Dedifferentiated amniotic fluid mesenchymal stem cell (primary cell): ENCODE results near the gene TECPR2.
A peak's percentile ranks its signal among the peaks of the same experiment; 100 is the strongest.

Source experiments
- DNase-seq: peaks from one replicate; pipeline ENCODE4 v3.0.0-alpha.2; 2016; ENCODE audit errors: extremely low spot score

TECPR2 gene

DNA sequence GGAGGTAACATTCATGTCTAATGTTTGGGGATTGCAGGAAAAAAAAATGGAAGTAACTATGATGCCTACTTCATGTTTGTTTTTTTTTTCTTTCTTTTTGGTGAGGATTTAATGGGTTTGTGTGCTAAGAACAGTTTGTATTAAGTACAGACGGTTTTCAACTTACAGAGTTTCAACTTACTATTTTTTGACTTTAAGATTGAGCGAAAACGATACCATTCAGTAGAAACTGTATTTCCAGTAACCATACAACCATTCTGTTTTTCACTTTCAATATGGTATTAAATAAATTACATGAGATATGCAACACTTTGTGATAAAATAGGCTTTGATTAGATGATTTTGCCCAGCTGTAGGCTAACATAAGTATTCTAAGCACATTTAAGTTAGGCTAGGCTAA is 10.4 kb downstream of the TECPR2 start:
- DNase-seq = no peak

GRCh38 chr14:102374264-102374663 is 11.5 kb downstream of the TECPR2 start:
- DNase-seq = no peak

DNA sequence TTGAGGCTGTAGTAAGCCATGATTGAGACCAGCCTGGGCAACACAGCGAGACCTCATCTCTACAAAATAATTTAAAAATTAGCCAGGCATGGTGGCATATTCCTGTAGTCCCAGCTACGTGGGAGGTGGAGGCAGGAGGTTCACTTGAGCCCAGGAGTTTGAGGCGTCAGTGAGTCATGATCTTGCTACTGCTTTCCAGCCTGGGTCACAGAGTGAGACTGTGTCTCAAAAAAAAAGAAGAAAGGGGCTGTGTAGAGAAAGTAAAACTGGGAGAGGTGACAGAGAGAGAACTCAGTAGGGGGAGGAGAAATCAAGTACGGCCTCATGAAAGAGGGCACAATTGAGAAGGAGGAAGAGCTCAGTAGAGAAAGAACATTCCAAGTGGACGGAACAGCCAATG is 12.4 kb downstream of the TECPR2 start:
- DNase-seq = no peak

DNA sequence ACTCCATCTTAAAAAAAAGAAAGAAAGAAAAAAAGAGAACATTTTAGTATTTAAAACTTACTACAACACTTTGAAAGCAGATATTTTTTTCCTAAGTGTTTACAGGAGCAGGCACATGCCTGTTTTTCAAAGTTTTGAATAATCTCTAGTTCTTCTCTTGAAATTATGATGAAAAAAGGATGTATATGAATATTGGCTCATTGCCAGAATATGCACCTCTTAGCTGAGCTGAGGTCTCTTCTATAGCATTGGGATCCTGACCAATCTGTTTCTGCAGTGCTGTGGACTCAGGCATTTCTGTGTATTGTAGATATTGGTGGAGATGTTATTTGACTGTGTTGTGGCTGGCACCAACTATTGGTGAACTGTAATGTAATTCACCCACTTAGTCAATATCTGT is 15.0 kb downstream of the TECPR2 start:
- no peak for DNase-seq

DNA sequence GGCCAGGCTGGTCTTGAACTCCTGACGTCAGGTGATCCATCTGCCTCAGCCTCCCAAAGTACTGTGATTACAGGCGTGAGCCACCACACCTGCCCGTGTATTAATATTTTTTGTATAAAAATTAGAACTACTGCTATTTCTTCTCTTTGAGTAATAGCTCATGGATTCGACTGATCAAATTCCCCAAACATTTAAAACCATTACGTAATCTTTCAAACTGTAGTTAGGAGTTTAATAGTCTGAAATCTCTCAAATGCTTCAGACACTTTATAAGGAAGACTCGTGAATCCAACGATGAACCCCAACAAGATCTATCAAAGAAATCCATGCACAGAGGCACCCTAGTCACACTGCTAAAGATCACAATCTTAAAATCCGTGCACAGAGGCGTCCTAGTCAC is 16.1 kb downstream of the TECPR2 start:
- no peak for DNase-seq

GRCh38 chr14:102387086-102387485 is 24.3 kb downstream of the TECPR2 start:
- no peak for DNase-seq

- no peak for DNase-seq
Measured at GRCh38 chr14:102389246-102389645, 26.5 kb downstream of the TECPR2 start.

- DNase-seq = peak; percentile 19
Measured at GRCh38 chr14:102390064-102390855, 27.5 kb downstream of the TECPR2 start.

DNA sequence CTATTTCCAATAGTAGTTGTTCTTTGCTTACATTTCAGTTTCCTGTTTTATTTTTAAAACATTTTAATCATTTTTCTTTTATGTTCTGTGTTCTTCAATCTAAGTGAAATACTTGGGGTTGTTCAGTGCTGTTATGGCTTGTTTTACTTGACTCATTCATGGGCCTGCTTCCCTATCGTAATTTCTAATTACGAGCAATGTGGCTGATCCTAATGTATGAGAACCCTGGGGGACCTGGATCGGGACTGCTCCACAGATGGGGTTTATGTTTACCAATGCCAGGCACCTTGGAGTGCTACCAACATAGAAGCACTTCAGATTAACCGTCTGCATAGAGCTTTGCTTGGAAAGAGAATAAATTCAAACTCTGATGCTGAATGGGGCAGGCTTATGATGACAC is 29.8 kb downstream of the TECPR2 start:
- no peak for DNase-seq

- no peak for DNase-seq
Measured at GRCh38 chr14:102394717-102395375, 32.1 kb downstream of the TECPR2 start.

DNA sequence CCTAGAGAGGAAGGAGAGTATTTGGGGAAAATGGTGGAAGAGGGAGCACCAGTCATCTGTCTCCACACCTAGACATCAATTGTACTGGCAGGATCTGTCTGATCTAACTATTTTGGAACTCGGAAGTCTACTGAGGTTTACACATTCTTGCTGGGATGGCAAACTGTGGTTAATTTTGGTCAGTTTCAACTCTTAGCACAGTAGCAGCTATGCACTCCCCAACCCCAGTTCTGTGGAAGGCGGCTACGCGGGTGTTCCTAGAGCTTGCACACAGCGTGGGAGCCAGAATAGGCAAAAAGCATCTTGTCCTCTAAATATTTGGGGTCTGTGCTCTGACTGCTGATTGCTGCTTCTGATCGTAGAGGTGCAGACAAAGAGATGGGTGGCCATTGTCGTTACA is 33.8 kb downstream of the TECPR2 start:
- no peak for DNase-seq

- no peak for DNase-seq
Measured at GRCh38 chr14:102403028-102403427, 40.3 kb downstream of the TECPR2 start.

DNA sequence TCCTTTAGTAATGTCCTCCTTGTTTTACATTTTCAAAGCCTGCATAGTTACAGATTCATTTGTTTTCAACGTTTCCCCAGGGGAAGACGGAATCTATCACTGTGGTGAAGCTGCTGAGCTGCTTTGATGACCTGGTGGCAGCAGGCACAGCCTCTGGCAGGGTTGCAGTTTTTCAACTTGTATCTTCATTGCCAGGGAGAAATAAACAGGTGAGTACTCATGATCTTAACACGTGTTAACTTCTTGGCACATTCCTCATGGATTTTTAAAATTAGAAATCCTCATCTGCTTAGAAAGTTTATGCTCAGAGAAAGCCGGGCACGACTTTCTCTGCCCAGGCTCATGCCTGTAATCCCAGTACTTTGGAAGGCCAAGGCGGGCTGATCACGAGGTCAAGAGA is 44.5 kb downstream of the TECPR2 start:
- no peak for DNase-seq

DNA sequence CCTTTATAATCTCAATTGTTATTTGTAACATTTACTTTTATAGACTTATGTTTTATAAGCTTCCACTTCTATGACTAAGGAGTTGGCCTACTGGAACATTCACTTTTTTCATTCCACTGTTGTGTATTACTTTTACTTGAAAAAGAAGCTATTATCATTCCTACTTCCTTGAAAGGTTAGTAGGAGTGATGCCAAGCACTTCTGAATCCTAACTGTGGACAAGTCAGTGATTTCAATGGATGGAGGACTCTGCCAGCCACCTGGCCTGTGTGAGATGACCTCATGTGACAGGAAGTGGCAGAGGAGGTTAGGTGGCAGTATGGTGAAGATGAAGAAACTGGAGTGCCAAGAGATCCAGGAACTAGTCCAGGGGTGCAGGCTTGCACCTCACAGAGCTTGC is 46.0 kb downstream of the TECPR2 start:
- no peak for DNase-seq

DNA sequence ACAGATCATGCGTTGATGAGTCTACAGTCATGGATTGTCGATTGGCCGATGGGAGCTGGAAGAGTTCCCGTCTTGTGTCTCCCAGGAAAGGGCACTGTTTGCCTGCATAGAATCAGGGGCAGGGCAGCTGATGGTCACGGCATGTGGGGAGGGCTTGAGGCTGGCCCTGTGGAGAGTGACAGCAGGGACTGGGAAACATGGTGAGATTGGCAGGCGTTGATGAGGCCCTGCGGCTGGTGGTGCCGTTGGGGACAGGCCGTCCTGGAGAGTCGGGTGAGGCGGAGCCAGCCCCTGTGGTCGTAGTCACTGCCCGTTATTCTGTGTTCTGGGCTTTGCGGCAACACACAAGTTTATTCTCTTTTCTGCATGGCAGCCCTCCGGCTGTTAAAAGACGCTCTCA is 52.9 kb downstream of the TECPR2 start:
- DNase-seq = no peak

DNA sequence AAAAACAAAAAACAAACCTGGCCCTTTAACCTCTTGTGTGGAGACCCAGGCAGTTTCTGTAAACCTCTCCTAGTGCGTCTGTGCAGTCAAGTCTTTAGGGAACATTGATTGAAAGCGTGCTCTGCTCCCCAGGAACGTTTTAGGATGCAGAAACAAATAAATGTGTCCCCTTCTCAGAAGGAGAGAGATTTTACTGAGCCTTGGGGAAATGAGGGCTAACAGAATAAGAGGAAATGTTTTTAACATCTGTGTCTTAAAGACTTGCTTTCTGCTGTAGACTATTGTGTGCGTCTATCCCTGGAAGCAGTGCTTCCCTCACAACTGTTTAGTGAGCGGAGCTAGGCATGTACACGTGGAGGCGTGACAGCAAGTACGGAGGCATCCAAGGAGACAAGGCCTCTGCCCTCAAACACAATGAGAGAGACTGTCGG is 54.3 kb downstream of the TECPR2 start:
- DNase-seq = no peak

- no peak for DNase-seq
Measured at GRCh38 chr14:102417646-102418045, 54.9 kb downstream of the TECPR2 start.

DNA sequence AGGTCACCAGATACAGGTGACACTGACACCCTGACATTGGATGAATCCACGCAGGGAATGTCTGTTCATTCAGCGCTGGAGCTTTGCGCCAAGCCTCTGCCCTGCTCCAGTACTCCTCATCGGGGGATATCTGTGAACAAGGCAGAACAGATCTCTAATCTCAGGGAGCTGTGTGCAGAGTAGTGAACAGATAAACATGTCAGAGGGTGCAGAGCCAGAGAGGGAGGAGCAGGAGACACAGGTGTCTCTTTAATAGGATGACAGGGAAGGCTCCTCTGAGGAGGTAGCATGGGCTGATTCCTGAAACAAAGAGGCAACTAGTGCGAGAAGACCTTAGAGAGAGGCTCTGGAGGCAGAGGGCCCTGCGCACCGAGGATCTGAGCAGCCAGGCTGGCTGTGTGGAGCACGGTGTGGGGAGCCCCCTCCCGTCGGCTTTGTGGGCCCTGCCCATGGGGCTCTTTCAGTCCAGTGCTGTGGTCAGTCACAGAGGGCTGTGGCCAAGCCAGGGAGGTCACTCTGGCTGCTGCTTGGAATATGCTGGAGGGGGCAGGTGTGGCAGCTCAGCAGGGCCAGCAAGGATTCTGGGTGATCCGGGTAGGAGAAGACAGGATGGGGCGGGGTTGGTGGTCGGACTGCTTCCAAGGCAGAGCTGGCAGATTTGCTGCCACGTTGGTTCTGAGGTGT is 55.6 kb downstream of the TECPR2 start:
- no peak for DNase-seq

DNA sequence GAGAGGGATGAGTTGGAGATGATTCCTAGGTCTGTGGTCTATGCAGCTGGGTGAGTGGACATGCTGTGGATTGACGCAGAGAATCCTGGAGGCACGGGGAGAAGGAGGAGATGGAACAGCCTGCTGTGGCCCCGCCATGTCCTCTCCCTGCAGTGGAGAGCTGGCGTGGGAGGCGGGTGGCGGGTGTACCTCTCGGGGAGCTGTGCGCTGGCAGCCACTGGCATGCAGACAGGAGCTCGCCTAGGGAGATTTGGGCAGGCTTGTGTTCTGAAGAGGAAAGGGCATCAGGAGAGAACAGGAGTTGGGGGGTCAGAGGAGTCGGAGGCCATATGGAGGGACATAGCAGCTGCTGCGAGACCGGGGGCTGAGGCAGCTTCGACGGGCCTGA is 56.1 kb downstream of the TECPR2 start:
- DNase-seq = no peak

DNA sequence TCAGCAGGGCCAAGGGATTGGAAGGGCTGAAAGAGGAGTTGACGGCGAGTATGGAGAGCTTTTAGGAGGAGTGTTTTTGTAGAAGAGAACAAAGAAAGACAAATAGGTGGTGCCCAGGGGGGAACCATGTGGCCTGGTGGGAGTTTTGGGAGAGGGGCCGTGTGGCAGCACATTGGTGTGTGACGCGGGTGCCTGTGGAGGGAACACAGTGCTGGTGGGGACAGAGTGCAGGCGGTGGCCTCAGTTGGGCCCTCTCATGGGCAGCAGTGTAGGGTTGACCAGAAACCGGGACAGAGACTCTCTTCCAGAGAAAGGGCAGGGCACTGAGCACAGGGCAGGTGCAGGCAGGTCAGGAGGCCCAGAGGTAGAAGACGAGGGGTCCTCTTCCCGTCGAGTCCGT is 56.5 kb downstream of the TECPR2 start:
- DNase-seq = no peak

GRCh38 chr14:102419716-102420115 is 57.0 kb downstream of the TECPR2 start:
- no peak for DNase-seq

DNA sequence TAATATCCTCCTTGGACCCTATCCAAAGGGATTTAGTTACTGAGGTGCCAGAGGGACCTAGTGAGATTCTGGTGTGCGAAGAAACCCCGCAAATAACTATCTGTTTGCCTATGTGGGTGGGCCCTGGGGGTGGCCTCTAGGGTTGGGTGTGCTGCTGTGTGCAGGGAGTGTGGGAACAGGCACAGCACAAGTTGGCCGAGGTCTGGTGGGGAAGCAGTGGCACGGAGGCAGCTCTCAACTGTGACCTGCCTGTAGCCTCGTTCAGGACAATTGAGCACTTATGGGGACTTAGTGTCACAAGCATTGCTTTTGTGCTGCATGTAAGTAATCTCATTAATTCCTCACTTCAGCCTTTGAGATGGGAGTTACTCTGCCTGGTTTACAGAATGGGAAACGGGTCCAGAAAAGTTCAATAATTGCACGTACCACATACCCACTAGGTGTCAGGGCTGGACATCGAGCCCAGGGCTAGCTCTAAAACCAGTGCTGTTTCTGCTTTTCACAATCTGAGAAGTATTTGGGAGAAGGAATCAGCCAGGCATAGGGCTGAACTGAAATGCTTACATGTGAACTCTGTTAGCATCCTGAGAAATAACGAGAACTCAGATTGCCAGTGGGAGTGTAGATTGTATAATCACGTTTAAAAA is 58.8 kb downstream of the TECPR2 start:
- DNase-seq = no peak
